IPS-18c (cell line): ENCODE data around the gene HLA-DPB1.
A peak's percentile ranks its signal among the peaks of the same experiment; 100 is the strongest.

Experiments used
- H3K4me3 ChIP-seq: 2 replicates; pipeline ENCODE4 v1.7.0; 2013; ENCODE audit warnings: low read depth, mild to moderate bottlenecking, low read length, moderate library complexity; ENCODE audit not compliant: insufficient read depth
- H3K9me3 ChIP-seq: one replicate; pipeline ENCODE4 v1.6.1; 2013; ENCODE audit warnings: mild to moderate bottlenecking, low read length, moderate library complexity; ENCODE audit not compliant: control insufficient read depth, insufficient read depth

Gene HLA-DPB1

GRCh38 chr6:33065312-33065711 lies 10.5 kb upstream of the HLA-DPB1 start:
- H3K9me3 ChIP-seq: no peaks in the 10 kb centered on the region
- H3K4me3 ChIP-seq: no peak overlapping the region

DNA sequence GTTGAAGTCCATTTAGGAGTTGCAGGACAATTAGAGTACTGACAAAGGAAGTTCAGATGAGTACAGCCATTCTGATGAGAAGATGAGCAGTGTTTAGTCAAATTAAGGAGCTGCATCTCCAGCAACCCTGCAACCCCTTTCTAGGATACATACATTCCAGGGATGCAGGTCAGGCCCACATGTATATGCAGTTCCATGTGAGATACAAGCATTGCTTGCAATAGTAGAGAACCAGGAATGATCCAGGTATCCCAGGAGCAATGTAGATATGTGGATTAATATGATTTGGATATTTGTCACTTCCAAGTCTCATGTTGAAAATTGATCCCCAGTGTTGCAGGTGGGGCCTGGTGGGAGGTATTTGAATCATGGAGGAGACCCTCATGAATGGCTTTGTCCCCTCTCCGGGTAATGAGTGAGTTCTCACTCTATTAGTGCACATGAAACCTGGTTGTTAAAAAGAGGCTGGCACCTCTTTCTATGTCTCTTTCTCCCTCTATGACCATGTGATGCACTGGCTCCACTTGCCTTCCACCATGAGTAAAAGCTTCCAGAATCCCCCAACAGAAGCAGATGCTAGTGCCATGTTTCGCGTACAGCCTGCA lies 8.8 kb upstream of the HLA-DPB1 start:
- H3K9me3 ChIP-seq: no peaks in the 10 kb centered on the region
- no peak overlapping the region for H3K4me3 ChIP-seq

DNA sequence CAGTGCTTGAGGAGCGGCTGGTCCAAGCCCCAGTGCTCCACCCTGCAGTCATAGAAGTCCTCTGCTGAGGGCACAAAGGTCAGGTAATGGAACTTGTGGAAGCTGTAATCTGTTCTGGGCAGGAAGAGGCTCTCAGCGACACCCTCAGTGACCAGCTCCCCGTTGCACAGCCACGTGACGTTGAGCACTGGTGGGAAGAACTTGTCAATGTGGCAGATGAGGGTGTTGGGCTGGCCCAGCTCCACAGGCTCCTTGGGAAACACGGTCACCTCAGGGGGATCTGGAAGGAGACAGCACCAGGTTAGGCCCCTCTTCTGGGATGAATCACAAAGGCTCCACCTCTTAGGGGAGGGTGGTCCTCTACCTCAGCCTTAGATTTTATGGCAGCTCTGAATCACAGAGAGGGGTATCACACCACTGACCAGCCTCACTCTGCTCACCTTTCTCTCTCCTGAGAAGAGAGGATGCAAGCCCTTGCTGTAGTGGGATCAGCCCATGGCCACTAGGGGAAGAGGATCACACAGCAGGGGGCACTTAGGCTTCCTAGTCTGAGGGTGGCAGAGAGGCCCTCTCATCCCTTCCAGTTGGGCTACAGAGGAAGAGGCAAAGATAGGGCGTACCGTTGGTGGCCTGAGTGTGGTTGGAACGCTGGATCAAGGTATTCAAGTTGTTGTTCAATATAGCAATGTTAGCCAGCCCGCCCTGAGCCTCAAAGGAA lies 6.6 kb upstream of the HLA-DPB1 start:
- Histone ChIP-seq H3K9me3 (no peaks in the 10 kb centered on the region), H3K4me3 (no peak overlapping the region)

- Histone ChIP-seq H3K9me3 (no peaks in the 10 kb centered on the region), H3K4me3 (no peak overlapping the region)
Measured at GRCh38 chr6:33070909-33071308, 4.9 kb upstream of the HLA-DPB1 start.

DNA sequence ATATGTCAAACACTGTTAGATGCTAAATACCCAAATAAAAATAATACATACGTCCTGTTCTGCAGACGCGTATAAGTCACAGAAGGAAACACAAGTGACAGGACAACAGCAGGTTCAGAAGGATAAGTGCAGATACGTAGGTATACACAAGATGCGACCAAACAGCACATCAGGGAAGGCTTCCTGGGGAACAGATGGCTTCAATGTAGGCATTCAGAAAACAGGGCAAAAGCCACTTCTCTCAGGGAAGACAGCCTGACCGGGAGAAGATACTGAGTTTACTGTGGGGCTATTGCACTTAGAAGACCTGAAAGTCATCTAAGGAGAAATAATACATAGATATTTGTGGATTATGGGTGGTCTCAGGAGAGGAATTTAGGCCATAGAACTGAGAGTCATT lies 4.2 kb upstream of the HLA-DPB1 start:
- no peak overlapping the region for H3K4me3 ChIP-seq
- no peaks in the 10 kb centered on the region for H3K9me3 ChIP-seq

- no peaks in the 10 kb centered on the region for H3K9me3 ChIP-seq
- no peak overlapping the region for H3K4me3 ChIP-seq
Measured at GRCh38 chr6:33072508-33073100, 3.2 kb upstream of the HLA-DPB1 start.

GRCh38 chr6:33073431-33073871 lies 2.3 kb upstream of the HLA-DPB1 start, which contains the start of gene HLA-DPA1:
HLA-DPA1 (minus strand) TSS chr6:33073649.
- no peak within 1 kb of the TSS for H3K4me3 ChIP-seq
- no peaks in the 10 kb centered on the region for H3K9me3 ChIP-seq

GRCh38 chr6:33075208-33075567 lies 602 bp upstream of the HLA-DPB1 start:
- no peak overlapping the region for H3K4me3 ChIP-seq
- H3K9me3 ChIP-seq: no peaks in the 10 kb centered on the region

GRCh38 chr6:33076406-33076934 lies 680 bp downstream of the HLA-DPB1 start:
- H3K9me3 ChIP-seq: no peaks in the 10 kb centered on the region
- no peak overlapping the region for H3K4me3 ChIP-seq

- no peaks in the 10 kb centered on the region for H3K9me3 ChIP-seq
- H3K4me3 ChIP-seq: no peak overlapping the region
Measured at GRCh38 chr6:33077908-33078307, 2.1 kb downstream of the HLA-DPB1 start.

DNA sequence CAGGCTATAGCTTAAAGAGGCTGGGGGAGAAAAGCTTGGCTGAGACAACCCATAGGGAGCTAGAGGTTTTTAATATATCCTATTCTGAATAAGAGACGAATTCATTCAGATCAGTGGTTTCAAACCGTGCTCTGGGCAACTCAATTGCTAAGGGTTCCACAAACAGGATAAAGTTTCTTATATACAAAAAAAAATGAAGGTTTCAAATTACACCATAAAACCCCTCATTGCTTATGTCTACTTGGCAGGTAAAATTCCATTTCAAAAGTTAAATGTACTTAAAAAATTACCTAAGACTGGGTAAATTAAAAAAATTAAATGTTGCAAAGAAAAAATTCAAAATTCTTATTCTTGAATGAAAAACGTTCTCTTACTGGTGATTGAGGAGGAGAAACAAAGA lies 2.7 kb downstream of the HLA-DPB1 start:
- H3K4me3 ChIP-seq: no peak overlapping the region
- no peaks in the 10 kb centered on the region for H3K9me3 ChIP-seq

DNA sequence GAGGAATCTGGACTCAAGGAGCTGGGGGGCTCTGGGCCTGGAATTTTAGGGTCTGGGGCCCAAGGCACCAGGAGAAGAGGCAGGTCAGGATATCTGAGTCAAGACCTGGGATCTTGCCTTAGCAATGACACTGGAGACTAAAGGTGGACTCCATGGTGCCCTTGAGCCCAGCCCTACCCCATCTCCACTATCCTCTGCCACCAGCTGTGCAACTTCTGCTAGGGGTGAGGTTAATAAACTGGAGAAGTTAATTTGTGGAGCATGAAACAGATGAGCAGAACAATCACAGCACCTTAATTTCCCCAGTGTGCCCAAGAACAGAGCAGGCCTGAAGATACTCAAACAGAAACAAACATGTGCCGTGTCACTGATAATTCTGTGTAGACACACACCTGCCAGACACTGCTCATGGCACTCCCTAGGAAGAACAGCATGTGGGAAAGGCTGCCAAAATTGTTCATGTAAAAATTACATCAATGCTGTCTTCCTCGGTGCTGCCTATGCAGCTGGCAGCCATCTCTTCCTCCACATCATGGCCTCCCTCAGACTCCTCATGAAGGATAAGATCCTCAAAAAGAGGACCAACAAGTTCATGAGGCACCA lies 3.2 kb downstream of the HLA-DPB1 start:
- no peak overlapping the region for H3K4me3 ChIP-seq

GRCh38 chr6:33079580-33079979 lies 3.8 kb downstream of the HLA-DPB1 start:
- Histone ChIP-seq H3K4me3 (peak overlapping the region; percentile 62; the same call in 1 of the 2 replicates), H3K9me3 (no peaks in the 10 kb centered on the region)

More for the DNA sequence above, 3.2 kb downstream of the HLA-DPB1 start:
- no peaks in the 10 kb centered on the region for H3K9me3 ChIP-seq

- Histone ChIP-seq H3K4me3 (peak overlapping the region; percentile 62), H3K9me3 (no peaks in the 10 kb centered on the region)
Measured at GRCh38 chr6:33080127-33081089, 4.6 kb downstream of the HLA-DPB1 start.

- H3K4me3 ChIP-seq: peak overlapping the region; percentile 62
- H3K9me3 ChIP-seq: no peaks in the 10 kb centered on the region
Measured at GRCh38 chr6:33081098-33081824, 5.5 kb downstream of the HLA-DPB1 start.

- Histone ChIP-seq H3K9me3 (no peaks in the 10 kb centered on the region), H3K4me3 (no peak overlapping the region)
Measured at GRCh38 chr6:33082702-33083101, 6.9 kb downstream of the HLA-DPB1 start.
